Panc1 (cell line): ENCODE measurements around the gene OR4D2.

Experiments used
- CTCF ChIP-seq: fragments of 450-650 bp; IDR thresholded peaks from 2 replicates; pipeline ENCODE4 v1.5.1; 2017; ENCODE audit warnings: mild to moderate bottlenecking
- POLR2AphosphoS5 ChIP-seq: IDR thresholded peaks from 2 replicates; pipeline ENCODE4 v1.6.1; 2012; ENCODE audit warnings: mild to moderate bottlenecking, low read depth, low read length, moderate library complexity
- REST ChIP-seq, 2 experiments: IDR thresholded peaks; 2 replicates each; pipeline ENCODE4 v1.6.1; 2011 to 2012; ENCODE audit warnings: low read depth in 2 of 2, control low read depth in 1 of 2, low read length in 1 of 2, mild to moderate bottlenecking in 1 of 2, moderate library complexity in 1 of 2; ENCODE audit not compliant: insufficient read depth in 1 of 2
- SIN3A ChIP-seq: IDR thresholded peaks from 2 replicates; pipeline ENCODE4 v1.6.1; 2012; ENCODE audit warnings: low read depth, mild to moderate bottlenecking, low read length, moderate library complexity, borderline replicate concordance; ENCODE audit not compliant: insufficient read depth
- TCF7L2 ChIP-seq: IDR thresholded peaks from 2 replicates; pipeline ENCODE4 v1.6.1; 2011; ENCODE audit warnings: mild to moderate bottlenecking, low read depth, low read length, inconsistent platforms

- TF ChIP-seq CTCF (no peak), SIN3A (no peak), TCF7L2 (no peak), POLR2AphosphoS5 (no peak), REST (IDR thresholded peaks at IDR 0.05; ENCODE audit: insufficient read depth in 1 of 2, low read depth in 2 of 2, low read length in 1 of 2) (no peak)
Measured at GRCh38 chr17:58192612-58193011, 25.8 kb downstream of the OR4D2 start, which contains the start of gene EPX.
